Glutamatergic neuron (in vitro differentiated cells): ENCODE results near the gene TSSK6. TPM values are rescaled to one million over a fixed set of nuclear protein-coding genes. Genes with fewer than 3 reads are reported as not detected.

Experiments used
- DNase-seq: peaks from one replicate; pipeline ENCODE4 v3.0.0; 2022
- H3K27ac Mint-ChIP-seq: one replicate; pipeline ENCODE4 v1.8.0; 2020; ENCODE audit warnings: mild to moderate bottlenecking, mixed read lengths, inconsistent platforms; ENCODE audit not compliant: unreplicated experiment
- H3K27me3 Mint-ChIP-seq: one replicate; pipeline ENCODE4 v1.8.0; 2020; ENCODE audit warnings: mild to moderate bottlenecking, moderate library complexity, mixed read lengths, inconsistent platforms; ENCODE audit not compliant: unreplicated experiment
- H3K36me3 Mint-ChIP-seq: one replicate; pipeline ENCODE4 v1.8.0; 2020; ENCODE audit warnings: mild to moderate bottlenecking, mixed read lengths, inconsistent platforms; ENCODE audit not compliant: unreplicated experiment
- H3K4me1 Mint-ChIP-seq: one replicate; pipeline ENCODE4 v1.8.0; 2020; ENCODE audit warnings: mild to moderate bottlenecking, low read depth, mixed read lengths, inconsistent platforms; ENCODE audit not compliant: unreplicated experiment
- H3K4me3 Mint-ChIP-seq: one replicate; pipeline ENCODE4 v1.8.0; 2020; ENCODE audit warnings: mild to moderate bottlenecking, mixed read lengths, inconsistent platforms; ENCODE audit not compliant: unreplicated experiment
- H3K9me3 Mint-ChIP-seq: one replicate; pipeline ENCODE4 v1.8.0; 2020; ENCODE audit warnings: mild to moderate bottlenecking, moderate library complexity, mixed read lengths, inconsistent platforms; ENCODE audit not compliant: unreplicated experiment
- total RNA-seq: library from RNA; stranded (reverse); fragmentation: NEBNext Ultra II Directional; extraction: Animal tissue kit (Norgen Biotek cat#: 25700); gene quantifications from one replicate; pipeline ENCODE4 v1.2.1, GENCODE V29; 2021; ENCODE audit not compliant: unreplicated experiment
- TF ChIP-seq, protein P1 (sequence below): fragments of 200-600 bp; sonication (generic); IDR thresholded peaks from one replicate; pipeline ENCODE4 v1.5.0; 2021; ENCODE audit not compliant: partially characterized antibody, unreplicated experiment

Gene TSSK6
- total RNA-seq, 1 donor from 2014 or later: 1.7 TPM

GRCh38 chr19:19548915-19549759 lies 33.8 kb upstream of the TSSK6 start:
- Mint-ChIP-seq H3K4me1 (peaks cover 15% of the 10 kb centered on the region), H3K36me3 (peaks cover 5% of the 10 kb centered on the region), H3K27ac (no peak overlapping the region)

GRCh38 chr19:19547674-19548336 lies 32.5 kb upstream of the TSSK6 start:
- DNase-seq: no peak
- H3K27ac Mint-ChIP-seq: no peak overlapping the region
- TF ChIP-seq, protein P1, sequence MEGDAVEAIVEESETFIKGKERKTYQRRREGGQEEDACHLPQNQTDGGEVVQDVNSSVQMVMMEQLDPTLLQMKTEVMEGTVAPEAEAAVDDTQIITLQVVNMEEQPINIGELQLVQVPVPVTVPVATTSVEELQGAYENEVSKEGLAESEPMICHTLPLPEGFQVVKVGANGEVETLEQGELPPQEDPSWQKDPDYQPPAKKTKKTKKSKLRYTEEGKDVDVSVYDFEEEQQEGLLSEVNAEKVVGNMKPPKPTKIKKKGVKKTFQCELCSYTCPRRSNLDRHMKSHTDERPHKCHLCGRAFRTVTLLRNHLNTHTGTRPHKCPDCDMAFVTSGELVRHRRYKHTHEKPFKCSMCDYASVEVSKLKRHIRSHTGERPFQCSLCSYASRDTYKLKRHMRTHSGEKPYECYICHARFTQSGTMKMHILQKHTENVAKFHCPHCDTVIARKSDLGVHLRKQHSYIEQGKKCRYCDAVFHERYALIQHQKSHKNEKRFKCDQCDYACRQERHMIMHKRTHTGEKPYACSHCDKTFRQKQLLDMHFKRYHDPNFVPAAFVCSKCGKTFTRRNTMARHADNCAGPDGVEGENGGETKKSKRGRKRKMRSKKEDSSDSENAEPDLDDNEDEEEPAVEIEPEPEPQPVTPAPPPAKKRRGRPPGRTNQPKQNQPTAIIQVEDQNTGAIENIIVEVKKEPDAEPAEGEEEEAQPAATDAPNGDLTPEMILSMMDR: no peak
- no peak overlapping the region for H3K4me3 Mint-ChIP-seq
- peaks cover 5% of the 10 kb centered on the region for H3K36me3 Mint-ChIP-seq
- H3K4me1 Mint-ChIP-seq: peaks cover 15% of the 10 kb centered on the region
- H3K27me3 Mint-ChIP-seq: peaks cover 8% of the 10 kb centered on the region
- peaks cover 6% of the 10 kb centered on the region for H3K9me3 Mint-ChIP-seq

More at GRCh38 chr19:19548915-19549759, 33.8 kb upstream of the TSSK6 start:
- TF ChIP-seq, protein P1: no peak
- no peak overlapping the region for H3K4me3 Mint-ChIP-seq
- H3K27me3 Mint-ChIP-seq: peaks cover 7% of the 10 kb centered on the region
- no peak for DNase-seq
- peaks cover 7% of the 10 kb centered on the region for H3K9me3 Mint-ChIP-seq

- Mint-ChIP-seq H3K27me3 (peaks cover 10% of the 10 kb centered on the region), H3K4me1 (peaks cover 8% of the 10 kb centered on the region), H3K9me3 (peaks cover 10% of the 10 kb centered on the region), H3K4me3 (no peak overlapping the region), H3K36me3 (peaks cover 5% of the 10 kb centered on the region), H3K27ac (no peak overlapping the region)
- TF ChIP-seq, protein P1: no peak
- DNase-seq: peak; percentile 19
Observed at GRCh38 chr19:19546751-19547162, 31.4 kb upstream of the TSSK6 start.

DNA sequence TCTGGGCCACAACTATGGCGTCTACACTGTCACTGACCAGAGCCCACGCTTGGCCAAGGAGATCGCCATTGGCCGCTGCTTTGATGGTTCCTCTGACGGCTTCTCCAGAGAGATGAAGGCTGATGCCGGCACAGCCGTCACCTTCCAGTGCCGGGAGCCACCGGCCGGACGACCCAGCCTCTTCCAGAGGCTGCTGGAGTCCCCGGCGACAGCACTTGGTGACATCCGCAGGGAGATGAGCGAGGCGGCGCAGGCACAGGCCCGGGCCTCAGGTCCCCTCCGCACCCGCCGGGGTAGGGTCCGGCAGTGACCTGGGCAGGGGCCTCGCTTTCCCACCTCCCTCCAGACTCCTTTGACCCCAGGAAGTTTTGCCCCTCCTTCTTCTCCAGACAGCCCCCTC lies 30.4 kb upstream of the TSSK6 start:
- H3K27me3 Mint-ChIP-seq: peaks cover 7% of the 10 kb centered on the region
- TF ChIP-seq, protein P1: no peak
- H3K9me3 Mint-ChIP-seq: peaks cover 10% of the 10 kb centered on the region
- no peak overlapping the region for H3K27ac Mint-ChIP-seq
- H3K4me1 Mint-ChIP-seq: peaks cover 8% of the 10 kb centered on the region
- H3K4me3 Mint-ChIP-seq: no peak overlapping the region
- DNase-seq: peak; percentile 13
- peaks cover 5% of the 10 kb centered on the region for H3K36me3 Mint-ChIP-seq
